Measurements from ENCODE around the gene ZMIZ1.
A peak's percentile ranks its signal among the peaks of the same experiment; 100 is the strongest.

Gene ZMIZ1

DNA sequence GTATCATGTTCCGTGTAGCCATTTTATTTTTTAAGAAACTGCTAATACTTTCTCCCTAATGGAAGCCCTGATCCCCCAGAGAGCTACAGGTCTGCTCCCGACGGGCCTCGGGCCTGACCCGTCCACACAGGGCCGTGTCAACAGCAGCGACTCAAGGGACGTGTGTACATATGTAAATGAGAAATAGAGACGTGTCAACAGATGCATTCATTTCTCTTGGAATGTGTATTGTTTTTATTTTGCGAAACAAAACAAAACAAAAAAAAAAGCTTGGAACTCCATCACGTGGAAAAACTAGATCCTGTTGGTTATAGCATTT, 246.8 kb downstream of the ZMIZ1 start:
- TF ChIP-seq, protein P1, sequence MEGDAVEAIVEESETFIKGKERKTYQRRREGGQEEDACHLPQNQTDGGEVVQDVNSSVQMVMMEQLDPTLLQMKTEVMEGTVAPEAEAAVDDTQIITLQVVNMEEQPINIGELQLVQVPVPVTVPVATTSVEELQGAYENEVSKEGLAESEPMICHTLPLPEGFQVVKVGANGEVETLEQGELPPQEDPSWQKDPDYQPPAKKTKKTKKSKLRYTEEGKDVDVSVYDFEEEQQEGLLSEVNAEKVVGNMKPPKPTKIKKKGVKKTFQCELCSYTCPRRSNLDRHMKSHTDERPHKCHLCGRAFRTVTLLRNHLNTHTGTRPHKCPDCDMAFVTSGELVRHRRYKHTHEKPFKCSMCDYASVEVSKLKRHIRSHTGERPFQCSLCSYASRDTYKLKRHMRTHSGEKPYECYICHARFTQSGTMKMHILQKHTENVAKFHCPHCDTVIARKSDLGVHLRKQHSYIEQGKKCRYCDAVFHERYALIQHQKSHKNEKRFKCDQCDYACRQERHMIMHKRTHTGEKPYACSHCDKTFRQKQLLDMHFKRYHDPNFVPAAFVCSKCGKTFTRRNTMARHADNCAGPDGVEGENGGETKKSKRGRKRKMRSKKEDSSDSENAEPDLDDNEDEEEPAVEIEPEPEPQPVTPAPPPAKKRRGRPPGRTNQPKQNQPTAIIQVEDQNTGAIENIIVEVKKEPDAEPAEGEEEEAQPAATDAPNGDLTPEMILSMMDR (IDR thresholded peaks at IDR 0.05): no peak
- Histone ChIP-seq H3K36me3 (peaks cover 44% of the 10 kb centered on the region), H3K27me3 (no peaks in the 10 kb centered on the region), H3K9me3 (no peaks in the 10 kb centered on the region), H3K4me3 (ENCODE audit: low read depth in 1 of 2, low read length in 1 of 2) (no peak overlapping the region), H3K27ac (no peak overlapping the region), H3K4me1 (ENCODE audit: control insufficient read depth in 1 of 2, insufficient read depth in 1 of 2, low read depth in 1 of 2, low read length in 1 of 2) (peaks cover 40 to 43% of the 10 kb centered on the region in 2 experiments)

DNA sequence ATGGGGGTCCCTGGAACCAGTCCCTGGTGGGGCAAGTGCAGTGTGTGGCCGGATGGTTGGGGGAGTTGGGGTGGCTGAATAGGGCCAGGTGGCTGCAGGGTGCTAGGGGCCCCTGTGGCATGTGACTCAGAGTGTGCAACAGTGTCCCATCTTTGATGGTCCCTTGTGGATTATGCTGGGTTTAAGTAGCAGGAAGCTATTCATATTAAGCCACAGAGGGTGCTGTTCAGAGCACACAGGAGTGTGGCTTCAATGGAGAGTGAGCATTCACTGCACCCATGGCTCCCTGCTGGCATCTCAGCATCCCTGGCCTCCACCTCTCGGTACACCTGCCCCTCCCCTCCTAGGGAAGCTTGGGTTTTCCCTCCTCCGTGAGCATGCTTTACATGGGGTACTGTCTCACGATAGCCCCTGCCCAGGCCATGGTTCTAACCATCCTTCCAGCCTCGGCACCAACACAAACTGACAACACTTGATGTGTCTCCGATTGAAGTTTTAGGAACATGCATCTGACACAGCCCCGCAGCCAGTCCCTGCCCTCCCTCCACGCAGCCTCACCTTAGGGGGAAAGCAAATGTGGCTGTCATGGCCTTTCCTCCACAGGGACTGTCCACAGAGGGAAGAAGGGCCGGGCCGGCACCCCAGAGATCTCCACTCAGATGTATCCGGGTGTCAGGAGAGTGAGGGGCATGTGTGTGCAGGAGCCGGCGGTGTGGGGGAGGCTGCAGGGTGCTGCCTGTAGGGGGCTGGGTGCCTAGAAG, 248.1 kb downstream of the ZMIZ1 start:
- H3K9me3 ChIP-seq: no peaks in the 10 kb centered on the region
- peaks cover 32% of the 10 kb centered on the region for H3K36me3 ChIP-seq
- peak overlapping the region in 1 of 2 experiments; percentile 35 for H3K4me3 ChIP-seq (ENCODE audit: low read depth in 1 of 2, low read length in 1 of 2)
- H3K27me3 ChIP-seq: no peaks in the 10 kb centered on the region
- H3K4me1 ChIP-seq (ENCODE audit: control insufficient read depth in 1 of 2, insufficient read depth in 1 of 2, low read depth in 1 of 2, low read length in 1 of 2): peaks cover 53 to 56% of the 10 kb centered on the region in 2 experiments
- TF ChIP-seq, protein P1 (IDR thresholded peaks at IDR 0.05): no peak
- peak overlapping the region; percentile 81 for H3K27ac ChIP-seq

GRCh38 chr10:79318369-79318768, 249.6 kb downstream of the ZMIZ1 start:
- Histone ChIP-seq H3K4me1 (ENCODE audit: control insufficient read depth in 1 of 2, insufficient read depth in 1 of 2, low read depth in 1 of 2, low read length in 1 of 2) (peaks cover 68 to 71% of the 10 kb centered on the region in 2 experiments), H3K27me3 (no peaks in the 10 kb centered on the region), H3K9me3 (no peaks in the 10 kb centered on the region), H3K27ac (peak overlapping the region; percentile 81), H3K36me3 (peaks cover 16% of the 10 kb centered on the region), H3K4me3 (ENCODE audit: low read depth in 1 of 2, low read length in 1 of 2) (peak overlapping the region in 1 of 2 experiments; percentile 35)
- TF ChIP-seq, protein P1 (IDR thresholded peaks at IDR 0.05): no peak

DNA sequence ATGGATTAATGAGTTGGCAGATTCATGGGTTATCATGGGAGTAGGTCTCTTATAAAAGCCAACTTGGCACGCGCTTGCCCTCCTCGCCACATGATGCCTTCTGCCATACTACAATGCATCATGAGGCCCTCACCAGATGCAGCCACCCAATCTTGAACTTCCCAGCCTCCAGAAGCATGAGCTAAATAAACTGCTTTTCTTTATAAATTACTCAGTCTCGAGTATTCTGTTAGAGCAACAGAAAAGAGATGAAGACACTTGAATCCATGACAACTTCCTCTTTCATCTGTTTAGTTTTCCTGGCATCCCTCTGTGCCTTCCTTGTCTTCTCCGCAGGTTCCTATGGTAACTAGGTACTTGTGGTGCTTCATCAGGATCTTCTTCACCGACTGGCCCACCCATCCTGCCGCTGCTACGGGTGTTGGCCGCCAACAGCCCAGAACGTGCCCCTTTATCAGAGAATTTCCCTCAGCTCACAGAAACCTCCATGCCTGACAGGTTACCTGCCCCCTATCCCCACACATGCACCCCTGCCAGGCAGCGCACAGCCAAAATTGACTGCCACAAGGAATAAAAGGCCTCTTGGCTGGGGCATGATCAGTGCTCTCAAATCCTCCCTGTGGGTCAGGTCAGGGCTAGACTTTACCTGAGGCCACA, 250.5 kb downstream of the ZMIZ1 start:
- Histone ChIP-seq H3K27ac (peak overlapping the region; percentile 81), H3K27me3 (no peaks in the 10 kb centered on the region), H3K9me3 (no peaks in the 10 kb centered on the region), H3K36me3 (peaks cover 9% of the 10 kb centered on the region), H3K4me3 (ENCODE audit: low read depth in 1 of 2, low read length in 1 of 2) (no peak overlapping the region), H3K4me1 (ENCODE audit: control insufficient read depth in 1 of 2, insufficient read depth in 1 of 2, low read depth in 1 of 2, low read length in 1 of 2) (peaks cover 73 to 78% of the 10 kb centered on the region in 2 experiments)
- TF ChIP-seq, protein P1 (IDR thresholded peaks at IDR 0.05): no peak

- Histone ChIP-seq H3K9me3 (no peaks in the 10 kb centered on the region), H3K36me3 (peaks cover 3% of the 10 kb centered on the region), H3K4me3 (ENCODE audit: low read depth in 1 of 2, low read length in 1 of 2) (no peak overlapping the region), H3K27ac (peak overlapping the region; percentile 81), H3K4me1 (ENCODE audit: control insufficient read depth in 1 of 2, insufficient read depth in 1 of 2, low read depth in 1 of 2, low read length in 1 of 2) (peaks cover 73 to 78% of the 10 kb centered on the region in 2 experiments), H3K27me3 (no peaks in the 10 kb centered on the region)
- TF ChIP-seq, protein P1 (IDR thresholded peaks at IDR 0.05): no peak
Observed at GRCh38 chr10:79320316-79320715, 251.6 kb downstream of the ZMIZ1 start.

Measured in neutrophil (primary cell).